GM18520 (cell line): ENCODE results near the gene MYRIP.
"Not testable (repeated sequence)": the region's sequence is repeated elsewhere in the genome, so short reads cannot be mapped to it uniquely, and the experiment has no call there.

Source experiments
- ATAC-seq: cut with Tn5 transposase; IDR thresholded peaks from one replicate; pipeline ENCODE4 v1.9.1; 2021; ENCODE audit not compliant: unreplicated experiment

MYRIP gene

DNA sequence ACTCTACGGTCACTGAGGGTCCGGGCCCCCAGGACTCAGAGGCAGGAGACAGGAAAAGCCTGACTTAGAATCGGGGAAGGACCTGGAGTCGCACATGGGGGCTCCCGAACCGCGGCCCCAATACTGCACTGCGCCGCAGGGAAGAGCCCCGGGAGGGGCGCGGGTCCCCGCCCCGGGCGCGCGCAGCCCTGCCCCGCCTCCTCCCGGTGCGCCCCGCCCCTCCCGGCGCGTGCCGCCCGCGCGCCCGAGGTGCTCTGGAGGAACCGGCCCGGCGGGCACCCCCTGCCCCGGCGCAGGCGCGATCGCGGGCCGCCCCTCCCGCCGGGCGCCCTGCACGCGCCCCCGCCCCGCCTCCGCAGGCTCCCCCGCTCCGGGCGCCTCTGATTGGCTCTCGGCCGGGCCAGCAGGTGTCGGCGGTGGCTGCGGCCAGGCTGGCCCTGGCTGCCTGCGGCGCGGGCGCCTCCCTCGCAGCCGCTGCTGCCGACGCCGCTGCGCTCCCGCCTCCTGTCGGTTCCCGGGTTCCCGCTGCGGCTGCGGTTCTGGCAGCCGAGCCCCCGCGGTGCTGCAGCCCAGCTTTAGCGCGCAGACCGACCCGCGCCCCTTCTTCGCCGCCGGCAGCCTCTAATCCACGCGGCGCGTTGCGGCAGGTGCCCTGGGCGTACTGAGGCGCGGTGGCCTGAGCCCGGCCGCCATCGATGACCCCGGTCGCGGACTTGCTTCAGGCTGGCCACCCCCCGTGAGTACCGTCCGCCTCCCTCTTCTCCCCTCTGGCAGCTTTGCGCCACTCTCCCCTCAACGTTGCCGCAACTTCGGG, at the start of gene MYRIP:
Gene MYRIP, plus strand, starts transcription at position 429 of the 814 bp plus-strand sequence. CDS start 91,208 bp downstream, outside the sequence.
- peak; percentile 63 for ATAC-seq

DNA sequence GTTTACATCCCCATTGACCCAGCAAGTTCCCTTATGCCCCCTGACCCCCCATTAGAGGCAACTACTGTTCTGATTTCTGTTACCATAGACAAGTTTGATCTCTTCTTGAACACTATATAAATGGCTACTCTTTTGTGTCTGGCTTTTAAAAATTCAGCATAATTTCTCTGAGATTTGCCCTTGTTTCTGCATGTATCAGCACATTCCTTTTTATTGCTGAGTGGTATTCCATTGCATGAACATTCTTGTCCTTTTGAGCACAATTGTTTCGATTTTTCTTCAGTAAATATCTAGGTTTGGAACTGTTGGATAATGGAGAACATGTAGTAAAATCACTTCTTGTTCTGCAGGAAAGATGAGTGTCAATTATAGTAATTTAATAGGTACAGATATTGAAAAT, 49.1 kb upstream of the MYRIP start:
- no peak for ATAC-seq

DNA sequence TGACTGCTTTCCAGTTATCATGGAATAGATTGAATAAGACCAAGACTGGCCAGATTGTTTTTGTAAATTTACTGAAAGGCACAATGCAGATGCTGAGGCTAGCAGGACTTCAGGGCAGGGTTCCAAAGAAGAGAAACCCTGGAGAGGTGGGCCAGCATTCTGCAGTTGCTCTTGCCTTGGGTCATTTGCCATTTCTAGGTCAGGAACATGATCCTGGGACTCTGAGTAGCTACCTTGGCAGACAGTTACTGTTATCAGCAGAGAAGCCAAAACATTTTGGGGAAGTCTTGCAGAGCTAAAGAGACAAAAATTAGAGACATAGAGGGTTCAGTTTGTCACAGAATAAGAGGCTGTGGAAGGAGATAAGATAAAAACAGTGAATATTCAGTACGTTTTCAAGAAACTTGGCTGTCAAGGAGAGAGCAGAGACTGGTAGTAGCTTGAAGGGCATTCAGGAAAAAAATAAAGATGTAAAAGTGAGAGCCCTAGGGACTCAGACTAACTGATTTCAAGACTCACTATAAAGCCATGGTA, 46.8 kb upstream of the MYRIP start:
- no peak for ATAC-seq

DNA sequence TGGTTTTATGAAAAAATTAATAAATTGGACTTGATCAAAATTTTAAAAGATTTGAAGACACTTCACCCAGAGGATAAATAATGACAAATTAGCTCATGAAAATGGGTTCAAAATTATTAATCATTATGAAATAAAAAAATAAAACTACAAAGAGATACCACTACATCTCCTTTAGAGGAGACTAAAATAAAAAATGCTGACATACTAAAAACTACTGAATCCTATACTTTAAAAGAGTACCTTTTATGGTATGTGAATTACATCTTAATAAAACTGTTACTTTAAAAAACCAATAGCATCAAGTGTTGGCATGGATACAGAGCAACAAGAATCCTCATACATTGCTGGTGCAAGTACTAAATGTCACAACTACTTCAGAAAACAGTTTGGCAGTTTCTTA, 46.0 kb upstream of the MYRIP start:
- no peak for ATAC-seq

DNA sequence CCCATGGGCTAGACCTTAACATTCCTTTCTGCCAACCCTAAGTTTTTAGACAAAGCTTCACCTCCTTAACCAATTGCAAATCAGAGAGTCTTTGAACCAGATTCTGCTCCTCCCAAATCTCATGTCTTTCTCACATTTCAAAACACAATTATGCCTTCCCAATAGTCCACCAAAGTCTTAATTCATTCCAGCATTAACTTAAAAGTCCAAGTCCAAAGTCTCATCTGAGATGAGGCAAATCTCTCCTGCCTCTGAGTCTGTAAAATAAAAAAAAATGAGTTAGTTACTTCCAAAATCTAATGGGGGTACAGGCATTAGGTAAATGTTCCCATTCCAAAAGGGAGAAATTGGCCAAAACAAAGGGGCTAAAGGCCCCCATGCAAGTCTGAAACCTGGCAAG, 43.8 kb upstream of the MYRIP start:
- no peak for ATAC-seq

DNA sequence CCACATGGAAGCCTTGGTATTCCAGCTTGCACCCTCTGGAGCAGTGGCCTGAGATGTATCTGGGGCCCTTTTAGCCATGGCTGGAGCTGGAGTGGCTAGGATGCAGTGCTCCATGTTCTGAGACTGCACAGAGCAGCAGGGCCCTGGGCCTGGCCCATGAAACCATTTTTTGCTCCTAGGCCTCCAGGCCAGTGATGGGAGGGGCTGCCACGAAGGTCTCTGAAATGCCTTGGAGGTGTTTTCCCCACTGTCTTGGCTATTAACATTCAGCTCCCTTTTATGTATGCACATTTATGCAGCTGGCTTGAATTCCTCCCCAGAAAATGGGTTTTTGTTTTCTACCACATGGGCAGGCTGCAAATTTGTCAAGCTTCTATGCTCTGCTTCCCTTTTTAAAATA, 43.0 kb upstream of the MYRIP start:
- ATAC-seq, result no peak

DNA sequence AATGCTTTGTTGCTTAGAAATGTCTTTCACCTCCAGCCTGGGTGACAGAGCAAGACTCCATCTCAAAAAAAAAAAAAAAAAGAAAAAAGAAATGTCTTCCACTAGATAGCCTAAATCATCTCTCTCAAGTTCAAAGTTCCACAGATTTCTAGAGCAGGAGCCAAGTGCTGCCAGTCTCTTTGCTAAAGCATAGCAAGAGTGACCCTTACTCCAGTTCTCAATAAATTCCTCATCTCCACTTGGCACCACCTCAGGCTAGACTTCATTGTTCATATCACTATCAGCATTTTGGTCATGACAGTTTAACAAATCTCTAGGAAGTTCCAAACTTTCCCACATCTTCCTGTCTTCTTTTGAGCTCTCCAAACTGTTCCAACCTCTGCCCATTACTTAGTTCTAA, 42.5 kb upstream of the MYRIP start:
- ATAC-seq, result not testable (repeated sequence)

DNA sequence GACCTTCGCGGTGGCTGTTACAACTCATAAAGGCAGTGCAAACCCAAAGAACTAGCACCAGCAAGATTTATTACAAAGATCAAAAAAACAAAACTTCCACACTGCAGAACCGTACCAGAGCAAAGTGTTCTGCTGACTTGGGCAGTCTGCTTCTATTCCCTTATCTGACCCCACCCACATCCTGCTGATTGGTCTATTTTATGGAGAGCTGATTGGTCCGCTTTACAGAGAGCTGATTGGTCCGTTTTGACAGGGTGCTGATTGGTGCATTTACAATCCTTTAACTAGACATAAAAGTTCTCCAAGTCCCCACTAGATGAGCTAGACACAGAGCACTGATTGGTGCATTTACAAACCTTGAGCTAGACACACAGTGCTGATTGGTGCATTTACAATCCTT, 31.2 kb upstream of the MYRIP start:
- not testable (repeated sequence) for ATAC-seq

DNA sequence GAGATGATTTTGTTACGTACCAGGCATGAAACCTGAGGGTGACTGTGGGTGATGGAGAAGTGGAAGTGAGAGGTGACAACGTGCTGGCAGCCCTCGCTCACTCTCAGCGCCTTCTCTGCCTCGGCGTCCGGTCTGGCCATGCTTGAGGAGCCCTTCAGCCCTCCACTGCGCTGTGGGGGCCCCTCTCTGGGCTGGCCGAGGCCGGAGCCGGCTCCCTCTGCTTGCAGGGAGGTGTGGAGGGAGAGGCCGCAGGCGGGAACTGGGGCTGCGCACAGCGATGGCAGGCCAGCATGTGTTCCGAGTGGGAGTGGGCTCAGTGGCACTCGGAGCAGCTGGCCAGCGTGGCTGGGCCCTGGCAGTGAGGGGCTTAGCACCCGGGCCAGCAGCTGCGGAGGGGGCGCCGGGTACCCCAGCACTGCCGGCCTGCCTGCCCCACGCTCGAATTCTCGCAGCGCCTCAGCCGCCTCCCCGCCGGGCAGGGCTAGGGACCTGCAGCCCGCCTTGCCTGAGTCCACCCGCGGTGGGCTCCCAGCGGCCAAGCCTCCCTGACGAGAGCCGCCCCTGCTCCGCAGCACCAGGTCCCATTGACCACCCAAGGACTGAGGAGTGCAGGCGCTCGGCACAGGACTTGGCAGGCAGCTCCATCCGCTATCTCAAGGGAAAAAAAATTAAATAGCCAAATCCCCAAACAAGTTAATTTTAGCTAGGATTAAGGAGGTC, 29.7 kb upstream of the MYRIP start:
- no peak for ATAC-seq

DNA sequence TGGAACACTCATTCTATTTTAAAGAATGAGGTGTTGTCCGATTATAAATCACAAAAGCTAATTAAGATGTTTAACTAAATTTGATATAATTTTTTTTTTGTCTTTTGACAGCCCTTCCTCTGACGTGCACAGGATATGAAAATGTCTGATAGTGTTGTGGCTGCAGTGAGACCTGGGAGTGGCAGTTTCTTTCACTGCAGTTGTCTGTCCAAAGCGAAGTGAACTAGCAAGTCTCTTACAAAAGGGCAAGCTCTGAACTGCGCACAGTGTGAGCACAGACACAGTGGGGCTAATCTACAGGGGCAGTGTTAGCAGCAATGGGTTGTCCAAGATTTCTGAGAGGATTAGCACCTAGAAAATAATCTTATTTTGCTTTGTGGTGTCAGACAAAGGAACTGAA, 29.1 kb upstream of the MYRIP start:
- no peak for ATAC-seq

DNA sequence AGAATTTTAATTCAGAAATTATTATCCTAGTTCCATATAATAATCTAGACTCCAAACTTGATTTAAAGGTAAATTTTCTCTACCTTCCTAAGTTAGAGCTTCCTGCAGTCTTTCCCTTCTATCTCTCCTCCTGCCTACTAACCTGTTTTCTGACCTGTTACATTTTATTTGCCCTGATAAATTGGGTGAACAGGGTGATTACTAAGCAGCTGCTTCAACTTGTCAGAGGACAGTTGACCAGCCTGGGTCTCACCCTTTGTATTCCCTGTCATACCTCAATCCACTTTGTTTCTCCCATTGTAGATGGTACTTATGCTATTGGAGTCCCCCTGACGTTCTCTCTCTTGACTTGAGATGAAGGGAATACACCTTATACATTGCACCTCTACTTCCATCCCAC, 28.4 kb upstream of the MYRIP start:
- ATAC-seq, result no peak

DNA sequence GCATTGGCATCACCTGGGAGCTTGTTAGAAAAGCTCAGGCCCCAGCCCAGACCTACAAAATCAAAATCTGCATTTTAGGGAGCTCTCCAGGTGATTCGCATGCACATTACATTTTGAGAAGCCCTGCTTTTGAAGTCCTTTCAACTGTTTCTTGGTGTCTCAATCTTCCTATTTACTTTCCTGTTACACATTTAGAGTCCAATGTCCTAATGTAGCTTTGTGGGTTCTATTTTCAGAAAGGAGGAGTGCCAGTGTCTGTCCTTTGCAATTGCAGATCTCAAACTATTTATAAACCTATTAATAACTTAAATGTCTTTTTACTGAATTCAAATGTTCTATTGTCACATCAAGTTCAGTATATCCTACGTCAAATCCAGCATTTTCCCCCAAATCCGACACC, 27.8 kb upstream of the MYRIP start:
- no peak for ATAC-seq

DNA sequence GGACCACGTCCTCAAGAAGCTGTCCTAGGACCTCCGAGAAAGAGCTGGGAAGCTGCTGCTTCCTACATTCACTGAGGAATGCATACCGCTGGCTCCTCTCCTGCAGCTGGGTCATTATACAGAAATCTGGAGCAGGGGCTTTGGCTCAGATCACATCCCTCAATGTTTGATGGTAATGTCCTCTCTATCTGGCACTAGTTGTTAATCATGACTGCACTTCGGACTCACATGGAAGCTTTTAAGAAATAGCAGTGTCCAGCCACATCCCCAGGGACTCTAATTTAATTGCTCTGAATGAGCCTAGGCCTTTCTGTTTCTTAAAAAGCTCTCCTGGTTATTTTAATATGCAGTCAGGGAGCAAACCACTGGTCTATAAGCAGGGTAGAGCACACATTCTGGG, 25.7 kb upstream of the MYRIP start:
- no peak for ATAC-seq

DNA sequence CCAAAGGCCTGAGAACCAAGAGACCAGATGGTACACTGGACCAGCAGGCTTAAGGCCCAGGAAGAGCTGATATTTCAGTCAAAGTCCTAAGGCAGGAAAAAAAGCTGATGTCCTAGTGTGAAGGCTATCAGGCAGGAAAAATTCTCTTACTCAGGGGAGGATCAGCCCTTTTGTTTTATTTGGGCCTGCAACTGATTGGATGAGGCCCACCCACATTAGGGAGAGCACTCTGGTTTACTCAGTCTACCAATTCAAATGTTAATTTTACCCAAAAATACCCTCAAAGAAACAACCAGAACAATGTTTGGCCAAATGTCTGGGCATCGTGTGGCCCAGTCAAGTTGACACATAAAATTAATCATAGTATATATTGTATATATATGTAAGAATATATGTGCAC, 24.5 kb upstream of the MYRIP start:
- ATAC-seq, result no peak

DNA sequence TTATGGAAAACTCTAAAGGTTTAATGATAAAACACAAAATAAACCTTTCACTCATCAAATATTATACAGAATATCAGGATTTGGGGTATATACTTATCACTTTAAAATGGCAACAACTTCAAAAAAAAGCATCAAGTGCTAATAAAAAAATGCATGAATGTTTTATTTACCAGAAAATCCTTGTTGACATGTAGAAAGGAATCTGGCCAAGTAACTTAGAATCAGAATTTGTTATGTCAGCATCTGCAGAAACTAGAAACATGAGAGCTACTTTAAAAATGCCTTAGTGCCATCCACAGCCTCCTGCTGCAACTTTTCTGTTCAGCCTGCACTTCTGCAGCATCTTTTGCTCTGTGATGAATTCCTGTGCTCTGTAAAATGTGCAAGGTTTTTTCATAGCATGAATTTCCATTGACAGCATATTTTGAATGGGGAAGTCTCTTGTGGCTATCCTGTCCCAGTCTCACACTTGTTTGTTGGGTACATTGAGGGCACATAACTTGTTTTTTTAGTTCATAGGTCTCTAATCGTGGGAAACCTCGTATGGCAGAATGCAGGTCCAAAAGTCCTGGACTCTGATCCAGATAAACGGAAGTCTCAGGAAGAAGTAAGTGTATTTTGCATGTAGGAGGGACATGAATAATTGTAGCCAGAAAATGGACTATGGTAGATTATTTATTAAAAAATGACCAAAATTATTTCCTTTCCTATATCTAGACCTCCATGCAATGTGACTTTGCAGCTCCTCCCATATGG, 21.1 kb upstream of the MYRIP start:
- no peak for ATAC-seq

DNA sequence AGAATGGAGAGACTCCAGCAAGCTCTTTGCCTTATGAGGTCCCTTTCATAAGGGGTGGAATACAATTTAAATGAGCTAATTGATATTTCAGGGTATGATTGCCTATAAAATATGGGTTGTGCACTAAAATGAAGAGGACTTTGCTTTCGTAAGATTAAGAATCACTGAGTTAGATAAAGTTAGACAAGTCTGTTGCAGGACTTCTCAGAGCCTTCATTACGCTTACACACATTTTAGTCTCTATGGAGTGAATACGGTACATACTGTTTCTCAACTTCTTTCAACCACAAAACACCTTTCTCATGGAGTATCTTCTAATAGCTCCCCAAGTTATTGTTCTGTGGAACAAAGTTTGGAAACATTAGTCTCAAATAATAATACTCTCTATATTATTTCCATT, 17.8 kb upstream of the MYRIP start:
- ATAC-seq, result no peak

DNA sequence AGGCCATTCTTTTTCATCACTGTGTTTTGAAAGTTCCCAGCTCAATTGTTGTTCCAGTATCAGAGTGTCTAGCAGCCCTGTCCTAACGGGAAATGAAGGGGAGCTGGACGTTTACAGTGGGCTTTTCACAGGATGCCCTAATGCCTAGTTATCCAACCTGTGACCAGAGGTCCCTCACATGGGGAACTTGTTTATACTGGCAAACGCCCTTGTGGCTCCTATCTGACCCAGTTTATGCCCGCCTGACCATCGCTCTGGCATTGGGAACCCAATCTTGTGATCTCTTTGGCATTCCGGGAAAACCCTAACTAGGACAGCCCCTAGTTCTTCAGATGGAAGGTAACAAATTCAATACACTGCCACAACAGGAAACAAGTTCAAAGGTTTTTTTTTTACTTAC, 14.5 kb upstream of the MYRIP start:
- ATAC-seq, result no peak

DNA sequence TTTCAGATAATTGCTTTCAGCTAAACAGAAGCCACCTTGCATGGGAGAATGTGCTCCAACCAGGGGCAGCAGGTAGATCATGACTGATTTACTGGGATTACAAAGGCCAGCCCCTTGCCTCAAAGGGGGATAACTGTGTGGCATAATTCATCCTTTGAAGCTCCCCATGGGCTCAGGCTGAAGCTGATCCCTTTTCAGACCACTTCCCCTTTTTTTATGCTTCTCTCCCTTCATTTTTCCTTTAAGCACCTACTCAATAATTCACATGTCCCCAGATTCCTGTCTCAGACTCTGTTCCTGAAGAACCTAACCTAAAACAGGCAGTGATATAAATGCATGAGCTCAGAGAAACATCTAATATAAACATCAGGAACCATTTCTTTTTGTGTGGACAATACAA, 8.2 kb upstream of the MYRIP start:
- no peak for ATAC-seq

DNA sequence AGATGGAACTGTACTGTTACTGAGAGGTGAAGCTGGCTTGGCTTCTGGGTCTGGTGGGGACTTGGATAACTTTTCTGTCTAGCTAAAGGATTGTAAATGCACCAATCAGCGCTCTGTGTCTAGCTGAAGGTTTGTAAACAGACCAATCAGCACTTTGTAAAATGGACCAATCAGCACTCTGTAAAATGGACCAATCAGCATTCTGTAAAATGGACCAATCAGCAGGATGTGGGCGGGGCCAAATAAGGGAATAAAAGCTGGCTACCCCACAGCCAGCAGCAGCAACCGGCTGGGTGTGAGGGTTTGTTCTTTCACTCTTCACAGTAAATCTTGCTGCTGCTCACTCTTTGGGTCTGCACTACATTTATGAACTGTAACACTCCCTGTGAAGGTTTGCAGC, 6.9 kb upstream of the MYRIP start:
- not testable (repeated sequence) for ATAC-seq

DNA sequence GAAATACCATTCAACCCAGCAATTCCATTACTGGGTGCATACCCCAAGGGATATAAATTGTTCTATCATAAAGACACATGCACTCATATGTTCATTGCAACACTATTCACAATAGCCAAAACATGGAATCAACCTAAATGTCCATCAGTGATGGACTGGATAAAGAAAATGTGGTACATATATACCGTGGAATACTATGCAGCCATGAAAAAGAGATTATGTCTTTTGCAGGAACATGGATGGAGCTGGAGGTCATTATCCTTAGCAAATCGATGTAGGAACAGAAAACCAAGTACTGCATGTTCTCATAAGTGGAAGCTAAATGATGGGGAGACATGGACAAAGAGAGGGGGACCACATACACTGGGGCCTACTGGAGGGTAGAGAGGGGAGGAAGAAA, 5.5 kb upstream of the MYRIP start:
- ATAC-seq, result no peak

DNA sequence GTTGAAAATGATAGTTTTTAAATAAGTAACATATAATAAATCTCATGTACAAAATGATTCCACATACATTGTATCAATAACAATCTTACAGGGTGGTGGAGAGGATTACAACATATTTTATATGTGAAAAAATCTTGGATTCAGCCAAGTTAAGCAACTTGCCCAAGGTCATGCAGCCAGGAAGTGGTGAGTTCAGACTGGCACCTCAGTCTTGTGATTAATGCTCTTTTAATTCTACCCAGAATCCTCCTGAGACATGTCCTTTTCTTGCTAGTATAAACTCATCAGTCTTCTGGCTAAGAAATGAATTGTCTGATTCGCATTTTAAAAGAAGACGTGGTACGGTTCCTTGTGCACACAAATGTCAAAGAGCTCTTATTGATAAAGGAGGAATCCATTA, 4.5 kb upstream of the MYRIP start:
- no peak for ATAC-seq

DNA sequence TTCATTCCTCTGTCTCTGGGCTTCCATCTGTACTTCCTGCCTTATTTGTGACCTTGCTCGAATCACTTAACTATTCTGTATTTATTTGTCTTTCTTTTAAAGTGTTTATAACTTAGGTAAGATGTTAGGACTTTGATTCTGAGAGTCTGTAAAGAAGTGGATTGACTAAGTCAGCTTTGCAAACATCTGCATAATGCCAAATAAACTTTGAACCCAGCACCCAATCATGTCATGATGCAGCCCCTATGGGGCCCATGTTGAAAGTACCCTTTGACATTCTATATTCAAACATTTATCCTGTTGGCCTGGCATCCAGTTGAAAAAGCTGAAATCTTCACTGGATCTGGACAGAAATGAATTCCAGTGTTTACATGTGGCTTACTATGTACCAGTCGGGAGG, 3.8 kb upstream of the MYRIP start:
- ATAC-seq, result no peak
